H1 (cell line): ENCODE measurements around the gene GIGYF2. TPM values are rescaled to one million over a fixed set of nuclear protein-coding genes. Genes with fewer than 3 reads are reported as not detected.

Experiments used
- CTCF ChIA-PET: fragments of 300-600 bp; sonication (Branson Sonifier 250); formaldehyde crosslinking; loops from one replicate; lab custom pipeline; 2021; ENCODE audit not compliant: partially characterized antibody; lab: Charles Lee
- POLR2A ChIA-PET: fragments of 300-600 bp; sonication (Branson Sonifier 250); formaldehyde crosslinking; loops from one replicate; lab custom pipeline; 2021; ENCODE audit warnings: inconsistent platforms; ENCODE audit not compliant: partially characterized antibody; lab: Charles Lee
- DNase-seq, 2 experiments: peaks; one replicate each; pipeline versions ENCODE4 v3.0.0 to v3.0.0-alpha.2; 2010 to 2022; ENCODE audit warnings: low spot score in 2 of 2, low read depth in 1 of 2, mixed read lengths in 1 of 2
- FAIRE-seq: peaks from 2 replicates; lab custom pipeline; 2011; peaks lifted over from hg19 to GRCh38; lab: Jason Lieb, UNC
- H2AFZ ChIP-seq: 2 replicates; pipeline ENCODE4 v1.8.1; 2012; ENCODE audit warnings: low read length, inconsistent platforms
- H2AK5ac ChIP-seq: 2 replicates; pipeline ENCODE4 v1.6.1; 2013; ENCODE audit warnings: low read depth, low read length
- H2BK120ac ChIP-seq: replicated peaks from 2 replicates; pipeline ENCODE3; 2013; ENCODE audit warnings: low read depth, low read length, inconsistent platforms
- H2BK12ac ChIP-seq: 2 replicates; pipeline ENCODE4 v1.6.1; 2013; ENCODE audit warnings: low read depth, low read length
- H2BK15ac ChIP-seq: 2 replicates; pipeline ENCODE4 v1.6.1; 2013; ENCODE audit warnings: low read length
- H2BK20ac ChIP-seq: 2 replicates; pipeline ENCODE4 v1.6.1; 2013; ENCODE audit warnings: low read length
- H2BK5ac ChIP-seq: 2 replicates; pipeline ENCODE4 v1.6.1; 2013; ENCODE audit warnings: low read depth, low read length
- H3K14ac ChIP-seq: 2 replicates; pipeline ENCODE4 v1.6.1; 2013; ENCODE audit warnings: inconsistent platforms; ENCODE audit not compliant: insufficient read length
- H3K18ac ChIP-seq: 2 replicates; pipeline ENCODE4 v1.6.1; 2013; ENCODE audit warnings: low read length; ENCODE audit errors: extremely low read depth
- H3K23ac ChIP-seq: 2 replicates; pipeline ENCODE4 v1.6.1; 2013; ENCODE audit warnings: inconsistent platforms; ENCODE audit not compliant: insufficient read length
- H3K23me2 ChIP-seq: 2 replicates; pipeline ENCODE4 v1.6.1; 2013; ENCODE audit warnings: low read depth, low read length
- H3K27ac ChIP-seq: 2 replicates; pipeline ENCODE4 v1.6.1; 2011; ENCODE audit warnings: low read depth, low read length, inconsistent platforms
- H3K27me3 ChIP-seq, 4 experiments: replicated peaks in 1 of 4; 1 replicate in 1 of 4; 2 replicates in 3 of 4; pipeline versions ENCODE4 v1.6.1 to v1.8.1; 2011 to 2013; ENCODE audit warnings: low read length in 3 of 4, mild to moderate bottlenecking in 3 of 4, inconsistent platforms in 2 of 4, mixed read lengths in 2 of 4, moderate library complexity in 1 of 4; ENCODE audit not compliant: control insufficient read depth in 3 of 4, insufficient read depth in 3 of 4; ENCODE audit errors: extremely low read depth in 1 of 4
- H3K36me3 ChIP-seq, 4 experiments: 2 replicates each; pipeline versions ENCODE4 v1.6.1 to v1.8.1; 2011 to 2013; ENCODE audit warnings: mild to moderate bottlenecking in 4 of 4, low read length in 3 of 4, moderate library complexity in 2 of 4, control low read depth in 1 of 4, inconsistent platforms in 1 of 4; ENCODE audit not compliant: insufficient read depth in 4 of 4, control insufficient read depth in 2 of 4
- H3K4ac ChIP-seq: replicated peaks from 2 replicates; pipeline ENCODE3; 2013; ENCODE audit warnings: low read length, low read depth, mixed read lengths, inconsistent platforms; ENCODE audit not compliant: insufficient read length
- H3K4me1 ChIP-seq, 4 experiments: replicated peaks in 1 of 4; 1 replicate in 1 of 4; 2 replicates in 3 of 4; pipeline versions ENCODE4 v1.6.1 to v1.8.1; 2011 to 2013; ENCODE audit warnings: low read length in 3 of 4, inconsistent platforms in 2 of 4, mixed read lengths in 1 of 4; ENCODE audit not compliant: insufficient read depth in 4 of 4, control insufficient read depth in 3 of 4
- H3K4me2 ChIP-seq, 2 experiments: 2 replicates each; pipeline versions ENCODE4 v1.6.1 to v1.8.1; 2011 to 2013; ENCODE audit warnings: low read depth in 2 of 2, low read length in 2 of 2, control low read depth in 1 of 2, inconsistent platforms in 1 of 2, mild to moderate bottlenecking in 1 of 2; ENCODE audit not compliant: insufficient read depth in 1 of 2
- H3K4me3 ChIP-seq, 4 experiments: fragments of 200-600, 300-600 bp in 1 of 4; sonication (generic), shearing (Covaris generic), sonication (Bioruptor Twin) in 1 of 4; 2 replicates each; pipeline versions ENCODE4 v1.5.1 to v1.8.1; 2011 to 2016; ENCODE audit warnings: low read length in 4 of 4, low read depth in 3 of 4, control low read depth in 2 of 4, inconsistent platforms in 2 of 4, mild to moderate bottlenecking in 2 of 4, mixed read lengths in 1 of 4, moderate library complexity in 1 of 4; ENCODE audit not compliant: insufficient read depth in 2 of 4; ENCODE audit errors: extremely low read depth in 1 of 4
- H3K56ac ChIP-seq: replicated peaks from 2 replicates; pipeline ENCODE3; 2013; ENCODE audit warnings: low read depth, mild to moderate bottlenecking, mixed read lengths, low read length, inconsistent platforms; ENCODE audit not compliant: insufficient read length
- H3K79me1 ChIP-seq: 2 replicates; pipeline ENCODE4 v1.6.1; 2013; ENCODE audit warnings: low read depth, low read length, control low read depth
- H3K79me2 ChIP-seq, 2 experiments: 2 replicates each; pipeline versions ENCODE4 v1.6.1 to v1.8.1; 2012 to 2013; ENCODE audit warnings: low read length in 2 of 2, mild to moderate bottlenecking in 2 of 2, inconsistent platforms in 1 of 2; ENCODE audit not compliant: insufficient read depth in 2 of 2, control insufficient read depth in 1 of 2
- H3K9ac ChIP-seq, 4 experiments: replicated peaks in 1 of 4; 1 replicate in 1 of 4; 2 replicates in 3 of 4; pipeline versions ENCODE4 v1.6.1 to v1.8.1; 2011 to 2013; ENCODE audit warnings: low read depth in 3 of 4, low read length in 3 of 4, control low read depth in 2 of 4, mild to moderate bottlenecking in 2 of 4, moderate library complexity in 2 of 4, inconsistent platforms in 1 of 4; ENCODE audit errors: extremely low read depth in 1 of 4
- H3K9me3 ChIP-seq, 2 experiments: 2 replicates each; pipeline versions ENCODE4 v1.6.1 to v1.8.1; 2012 to 2013; ENCODE audit warnings: mild to moderate bottlenecking in 2 of 2, moderate library complexity in 2 of 2, control low read depth in 1 of 2, inconsistent platforms in 1 of 2, low read depth in 1 of 2, low read length in 1 of 2, mixed read lengths in 1 of 2; ENCODE audit not compliant: insufficient read depth in 2 of 2
- H4K20me1 ChIP-seq, 2 experiments: replicated peaks in 1 of 2; 2 replicates each; pipeline versions ENCODE3 to v1.8.1; 2011 to 2013; ENCODE audit warnings: inconsistent platforms in 2 of 2, low read length in 2 of 2, mild to moderate bottlenecking in 1 of 2; ENCODE audit not compliant: insufficient read depth in 2 of 2, control insufficient read depth in 1 of 2
- H4K5ac ChIP-seq: 2 replicates; pipeline ENCODE4 v1.6.1; 2013; ENCODE audit warnings: low read length, low read depth, mixed read lengths, inconsistent platforms; ENCODE audit not compliant: insufficient read length
- H4K8ac ChIP-seq: 2 replicates; pipeline ENCODE4 v1.8.0; 2013; ENCODE audit warnings: mild to moderate bottlenecking, moderate library complexity, low read length, inconsistent platforms; ENCODE audit not compliant: insufficient read depth; ENCODE audit errors: extremely low read depth
- H4K91ac ChIP-seq: replicated peaks from 2 replicates; pipeline ENCODE3; 2013; ENCODE audit warnings: low read length, mixed read lengths, inconsistent platforms; ENCODE audit not compliant: insufficient read length
- BCL11A ChIP-seq, 2 experiments: IDR thresholded peaks; one replicate each; pipeline ENCODE4 v1.6.1; 2011; ENCODE audit warnings: low read depth in 2 of 2, low read length in 2 of 2, mild to moderate bottlenecking in 2 of 2
- CHD1 ChIP-seq: IDR thresholded peaks from 2 replicates; pipeline ENCODE4 v1.6.1; 2012; ENCODE audit warnings: low read depth, low read length, improper control_type of control experiment
- CHD2 ChIP-seq: IDR thresholded peaks from 2 replicates; pipeline ENCODE4 v1.6.1; 2012; ENCODE audit warnings: low read length, improper control_type of control experiment
- RAD21 ChIP-seq, 2 experiments: IDR thresholded peaks in 1 of 2; conservative IDR thresholded peaks in 1 of 2; 2 replicates each; pipeline ENCODE4 v1.6.1; 2011; ENCODE audit warnings: low read depth in 2 of 2, low read length in 2 of 2, improper control_type of control experiment in 1 of 2, inconsistent platforms in 1 of 2, mild to moderate bottlenecking in 1 of 2, moderate library complexity in 1 of 2
- SIN3A ChIP-seq, 2 experiments: IDR thresholded peaks in 1 of 2; conservative IDR thresholded peaks in 1 of 2; 2 replicates each; pipeline ENCODE4 v1.6.1; 2011 to 2012; ENCODE audit warnings: low read length in 2 of 2, improper control_type of control experiment in 1 of 2, low read depth in 1 of 2, mild to moderate bottlenecking in 1 of 2
- WGBS, 2 experiments: shearing (Covaris generic) in 1 of 2; methylation state at CpG; one replicate each; pipeline versions ENCODE4 v1.1.6 to v1.1.7; 2013 to 2015; ENCODE audit warnings: low lambda C conversion rate in 2 of 2, mixed read lengths in 2 of 2, inconsistent platforms in 1 of 2, low coverage in 1 of 2, missing lambda C conversion rate in 1 of 2; ENCODE audit not compliant: insufficient replicate concordance in 2 of 2, insufficient coverage in 1 of 2, insufficient read length in 1 of 2; ENCODE audit errors: extremely low coverage in 1 of 2, missing lambda C conversion rate in 1 of 2; 5-methylcytosine and 5-hydroxymethylcytosine counted together
- polyA plus RNA-seq, 7 experiments: library from polyadenylated mRNA; depleted of rRNA in 3 of 7; stranded (reverse) in 5 of 7; unstranded in 2 of 7; fragments of >200 nt in 5 of 7; fragments of 200-250 nt in 2 of 7; gene quantifications; 1 replicate in 5 of 7; 2 replicates in 1 of 7; 4 replicates in 1 of 7; pipeline versions ENCODE4 v1.2.1 to v1.2.3, GENCODE V29; 2011 to 2013; ENCODE audit warnings: missing spikeins in 2 of 7, mixed read lengths in 2 of 7
- total RNA-seq: library from RNA; stranded (reverse); fragmentation: NEBNext Ultra II Directional; extraction: Animal tissue kit (Norgen Biotek cat#: 25700); gene quantifications from 2 replicates; pipeline ENCODE4 v1.2.1, GENCODE V29; 2021

Gene GIGYF2
- total and polyA plus RNA-seq, 2 of the 8 experiments (the other 6 are each of a cell fraction or from before 2014, with no cell fraction given) = 22.3 to 62.0 TPM

DNA sequence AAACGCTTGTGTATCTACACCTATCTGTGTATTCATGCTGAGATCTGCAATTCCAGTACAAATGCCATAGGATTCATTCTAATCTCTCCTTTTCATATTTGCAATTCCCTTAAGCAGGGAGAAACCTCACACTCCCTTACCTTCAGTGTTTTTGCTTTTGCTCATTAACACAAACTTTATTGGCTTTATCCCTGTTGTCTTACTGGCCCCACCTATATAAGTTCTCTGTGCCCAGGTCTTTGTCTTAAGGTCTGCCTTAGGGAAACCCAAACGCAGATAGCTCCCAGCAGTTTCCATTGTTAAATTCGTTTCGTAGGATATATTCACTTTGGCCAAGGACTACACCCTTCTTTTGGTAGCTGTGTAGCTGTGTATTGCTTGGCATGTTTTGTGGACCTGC is 169.0 kb downstream of the GIGYF2 start:
- Histone ChIP-seq H4K8ac (no peak overlapping the region), H3K18ac (no peak overlapping the region), H3K4ac (no peak overlapping the region), H2BK12ac (no peak overlapping the region), H3K4me1 (no peaks in the 10 kb centered on the region), H2BK120ac (no peak overlapping the region), H4K91ac (no peak overlapping the region), H3K23ac (no peak overlapping the region), H3K36me3 (no peaks in the 10 kb centered on the region), H2BK20ac (no peak overlapping the region), H3K27me3 (no peaks in the 10 kb centered on the region), H2BK5ac (no peak overlapping the region), H3K79me1 (0 out of 2 replicates have a peak, but pooled peaks cover 2% of the 10 kb centered on the region), H3K14ac (no peak overlapping the region), H3K9ac (no peak overlapping the region), H3K23me2 (no peaks in the 10 kb centered on the region), H2AK5ac (no peak overlapping the region), H3K27ac (no peak overlapping the region), H3K56ac (no peak overlapping the region), H2AFZ (no peak overlapping the region), H3K4me3 (no peak overlapping the region), H4K20me1 (no peaks in the 10 kb centered on the region), H3K9me3 (no peaks in the 10 kb centered on the region), H3K79me2 (no peaks in the 10 kb centered on the region), H3K4me2 (no peak overlapping the region), H2BK15ac (no peak overlapping the region), H4K5ac (no peak overlapping the region)
- no peak for DNase-seq
- TF ChIP-seq CHD2 = no peak
- TF ChIP-seq BCL11A (IDR thresholded peaks at IDR 0.05; ENCODE audit: low read depth in 2 of 2, low read length in 2 of 2) = no peak
- TF ChIP-seq CHD1 = no peak
- TF ChIP-seq RAD21 (IDR thresholded peaks at IDR 0.05 in 1 of 2, conservative IDR thresholded peaks at IDR 0.05 in 1 of 2; ENCODE audit: low read depth in 2 of 2, low read length in 2 of 2) = no peak
- no peak for TF ChIP-seq SIN3A (conservative IDR thresholded peaks at IDR 0.05 in 1 of 2, IDR thresholded peaks at IDR 0.05 in 1 of 2; ENCODE audit: low read depth in 1 of 2, low read length in 2 of 2)
- WGBS, 2 experiments = 92% methylated on average over 4 of the region's 4 CpGs; no CpG with 5 or more reads in 1 of the 2 experiments
- FAIRE-seq = no peak
- CTCF ChIA-PET = interaction anchor here (0.6 to 3.7 kb wide), 3 partner anchors 9 to 259 kb away, joined by 4 to 14 read pairs (median 8); no protein-coding TSS in a partner anchor
- POLR2A ChIA-PET = no interaction called here
